SK-N-SH (cell line): ENCODE results near the gene ASH1L. TPM values are rescaled to one million over a fixed set of nuclear protein-coding genes. Genes with fewer than 3 reads are reported as not detected.

Experiments
- CTCF ChIA-PET: fragments of 300-600, 350-600 bp; formaldehyde crosslinking; extraction: SDS; loops from one replicate; lab custom pipeline; 2021; lab: Yijun Ruan, JAX
- POLR2A ChIA-PET: fragments of 350-600 bp; sonication (Branson Sonifier 250); formaldehyde crosslinking; extraction: SDS; loops from one replicate; lab custom pipeline; 2020; ENCODE audit warnings: antibody characterized with exemption, inconsistent platforms; lab: Yijun Ruan, JAX
- DNase-seq: peaks from one replicate; pipeline ENCODE4 v3.0.0; 2012
- H2AFZ ChIP-seq: fragments of 200-600 bp; sonication (generic); 2 replicates; pipeline ENCODE4 v1.8.1; 2016; ENCODE audit warnings: antibody characterized with exemption, mild to moderate bottlenecking, low read depth
- H3F3A ChIP-seq: fragments of 200-600 bp; sonication (generic); replicated peaks from 2 replicates; pipeline ENCODE3; 2016; ENCODE audit warnings: antibody characterized with exemption, mild to moderate bottlenecking; ENCODE audit not compliant: insufficient read depth
- H3K27ac ChIP-seq, 2 experiments: fragments of 200-500 bp in 1 of 2; fragments of 200-600 bp in 1 of 2; sonication (Bioruptor generic) in 1 of 2; sonication (generic), shearing (Covaris generic) in 1 of 2; 2 replicates each; pipeline versions ENCODE4 v1.5.1 to v1.6.1; 2014 to 2016; ENCODE audit warnings: low read depth in 2 of 2, inconsistent platforms in 1 of 2, low read length in 1 of 2, mild to moderate bottlenecking in 1 of 2, mixed read lengths in 1 of 2
- H3K27me3 ChIP-seq: fragments of 200-600 bp; sonication (generic), shearing (Covaris generic); 2 replicates; pipeline ENCODE4 v1.6.1; 2016; ENCODE audit warnings: mixed run types; ENCODE audit not compliant: insufficient read depth
- H3K36me3 ChIP-seq, 2 experiments: fragments of 200-500 bp in 1 of 2; fragments of 200-600 bp in 1 of 2; sonication (Bioruptor generic) in 1 of 2; sonication (generic) in 1 of 2; replicated peaks in 1 of 2; 2 replicates each; pipeline versions ENCODE3 to v1.5.1; 2014 to 2016; ENCODE audit warnings: low read length in 1 of 2, mild to moderate bottlenecking in 1 of 2; ENCODE audit not compliant: insufficient read depth in 2 of 2, control insufficient read depth in 1 of 2
- H3K4me1 ChIP-seq, 2 experiments: fragments of 200-500 bp in 1 of 2; fragments of 200-600 bp in 1 of 2; sonication (Bioruptor generic) in 1 of 2; sonication (generic), shearing (Covaris generic) in 1 of 2; 2 replicates each; pipeline versions ENCODE4 v1.5.1 to v1.6.1; 2014 to 2016; ENCODE audit warnings: low read depth in 1 of 2, low read length in 1 of 2, mixed run types in 1 of 2; ENCODE audit not compliant: insufficient read depth in 2 of 2, control insufficient read depth in 1 of 2
- H3K4me2 ChIP-seq: fragments of 200-600 bp; sonication (generic), shearing (Covaris generic); 2 replicates; pipeline ENCODE4 v1.6.1; 2017; ENCODE audit warnings: mixed run types
- H3K4me3 ChIP-seq, 2 experiments: fragments of 200-500 bp in 1 of 2; fragments of 200-600 bp in 1 of 2; sonication (Bioruptor generic) in 1 of 2; sonication (generic), shearing (Covaris generic) in 1 of 2; 2 replicates each; pipeline versions ENCODE4 v1.5.1 to v1.8.1; 2014 to 2016; ENCODE audit warnings: low read depth in 2 of 2, inconsistent platforms in 1 of 2, low read length in 1 of 2, mild to moderate bottlenecking in 1 of 2, mixed read lengths in 1 of 2, moderate library complexity in 1 of 2
- H3K79me2 ChIP-seq: fragments of 200-600 bp; sonication (generic); 2 replicates; pipeline ENCODE4 v1.8.1; 2017; ENCODE audit warnings: mild to moderate bottlenecking; ENCODE audit not compliant: insufficient read depth
- H3K9ac ChIP-seq: fragments of 200-600 bp; sonication (generic); 2 replicates; pipeline ENCODE4 v1.6.1; 2017; ENCODE audit warnings: mixed run types
- H3K9me2 ChIP-seq: fragments of 200-600 bp; sonication (generic); 2 replicates; pipeline ENCODE4 v1.6.1; 2017; ENCODE audit warnings: mixed run types
- H3K9me3 ChIP-seq: fragments of 200-600 bp; sonication (generic); 2 replicates; pipeline ENCODE4 v1.6.1; 2017; ENCODE audit warnings: mixed run types, mild to moderate bottlenecking, moderate library complexity
- H4K20me1 ChIP-seq: fragments of 200-600 bp; sonication (generic); 2 replicates; pipeline ENCODE4 v1.6.1; 2017; ENCODE audit warnings: mild to moderate bottlenecking, mixed run types; ENCODE audit not compliant: insufficient read depth
- CHD2 ChIP-seq: fragments of 150-350 bp; IDR thresholded peaks from 2 replicates; pipeline ENCODE4 v1.6.1; 2018; ENCODE audit warnings: low read length; ENCODE audit not compliant: partially characterized antibody
- ELF1 ChIP-seq: IDR thresholded peaks from 2 replicates; pipeline ENCODE4 v1.4.0; 2012
- EP300 ChIP-seq, 2 experiments: IDR thresholded peaks; 2 replicates each; pipeline versions ENCODE4 v1.4.0 to v1.6.1; 2012; ENCODE audit warnings: borderline replicate concordance in 1 of 2, low read depth in 1 of 2, low read length in 1 of 2
- FOSL2 ChIP-seq: IDR thresholded peaks from 2 replicates; pipeline ENCODE4 v1.4.0; 2012; ENCODE audit warnings: low read depth, mild to moderate bottlenecking, moderate library complexity, borderline replicate concordance
- FOXM1 ChIP-seq: IDR thresholded peaks from 2 replicates; pipeline ENCODE4 v1.4.0; 2012; ENCODE audit warnings: low read depth, mild to moderate bottlenecking
- GATA2 ChIP-seq: sonication (generic); formaldehyde crosslinking; IDR thresholded peaks from 2 replicates; pipeline ENCODE4 v1.5.0; 2020; ENCODE audit warnings: mild to moderate bottlenecking, missing genetic modification reagents
- JUND ChIP-seq: IDR thresholded peaks from 2 replicates; pipeline ENCODE4 v1.4.0; 2012
- NFIC ChIP-seq: IDR thresholded peaks from 2 replicates; pipeline ENCODE4 v1.4.0; 2012; ENCODE audit warnings: borderline replicate concordance
- NRF1 ChIP-seq: IDR thresholded peaks from 2 replicates; pipeline ENCODE4 v1.6.1; 2012; ENCODE audit warnings: low read depth, mild to moderate bottlenecking, low read length
- RAD21 ChIP-seq: IDR thresholded peaks from 2 replicates; pipeline ENCODE4 v1.6.1; 2012; ENCODE audit warnings: mild to moderate bottlenecking, low read length
- RCOR1 ChIP-seq: fragments of 150-350 bp; IDR thresholded peaks from 2 replicates; pipeline ENCODE4 v1.6.1; 2017; ENCODE audit warnings: antibody characterized with exemption, low read length
- RFX5 ChIP-seq: IDR thresholded peaks from 2 replicates; pipeline ENCODE4 v1.6.1; 2012; ENCODE audit warnings: mild to moderate bottlenecking, improper control_type of control experiment, low read length
- SIN3A ChIP-seq: IDR thresholded peaks from 2 replicates; pipeline ENCODE4 v1.6.1; 2012; ENCODE audit warnings: low read depth, mild to moderate bottlenecking, low read length, moderate library complexity, borderline replicate concordance
- TAF1 ChIP-seq: IDR thresholded peaks from 2 replicates; pipeline ENCODE4 v1.6.1; 2012; ENCODE audit warnings: low read depth, mild to moderate bottlenecking, low read length, moderate library complexity, borderline replicate concordance
- TCF12 ChIP-seq: IDR thresholded peaks from 2 replicates; pipeline ENCODE4 v1.4.0; 2012
- WGBS: methylation state at CpG from one replicate; pipeline ENCODE4 v1.1.6; 2017; ENCODE audit warnings: low lambda C conversion rate; 5-methylcytosine and 5-hydroxymethylcytosine counted together
- polyA plus RNA-seq, 3 experiments: library from polyadenylated mRNA; depleted of rRNA; stranded (reverse); fragments of >200 nt; gene quantifications; 2 replicates each; pipeline ENCODE4 v1.2.3, GENCODE V29; 2012
- TF ChIP-seq, protein P1 (sequence below): IDR thresholded peaks from 2 replicates; pipeline ENCODE4; 2012
- TF ChIP-seq, protein P2 (sequence below): fragments of 150-350 bp; IDR thresholded peaks from 2 replicates; pipeline ENCODE4 v1.6.1; 2016; ENCODE audit warnings: mild to moderate bottlenecking, low read depth, low read length
- TF ChIP-seq, protein P3 (sequence below): IDR thresholded peaks from 2 replicates; pipeline ENCODE4 v1.4.0; 2012; ENCODE audit warnings: low read depth, borderline replicate concordance
- TF ChIP-seq, protein P4 (sequence below): fragments of 150-350 bp; IDR thresholded peaks from 2 replicates; pipeline ENCODE4 v1.6.1; 2017; ENCODE audit warnings: antibody characterized with exemption, low read length, low read depth, borderline replicate concordance
- TF ChIP-seq, protein P5 (sequence below): IDR thresholded peaks from 2 replicates; pipeline ENCODE4 v1.4.0; 2012; ENCODE audit warnings: low read depth, borderline replicate concordance

The ASH1L gene
- polyA plus RNA-seq, 1 of the 3 experiments (the other 2 are of a cell fraction), result 13.4 TPM

DNA sequence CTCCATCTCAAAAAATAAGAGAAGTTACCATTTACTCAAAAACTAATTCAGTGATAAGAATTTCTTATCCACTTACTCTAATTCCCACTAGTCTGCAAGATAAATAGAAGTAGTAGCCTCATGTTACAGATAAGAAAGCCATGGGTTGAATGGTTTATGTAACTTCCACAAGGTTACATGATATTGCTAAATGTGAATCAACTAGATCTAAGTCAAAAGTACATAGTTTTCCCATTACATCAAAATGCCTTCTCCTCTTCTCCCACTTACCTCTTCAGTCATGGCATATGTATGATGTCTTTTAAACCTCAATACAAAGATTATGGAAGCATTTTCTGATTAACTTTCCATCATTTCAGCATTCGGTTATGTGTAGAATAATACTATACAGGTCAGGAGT is 108.5 kb downstream of the ASH1L start:
- no peaks in the 10 kb centered on the region for H4K20me1 ChIP-seq
- no peak overlapping the region for H3K27ac ChIP-seq
- TF ChIP-seq TCF12, result peak; percentile 21; the same call in 1 of the 2 replicates
- TF ChIP-seq CHD2, result no peak
- no peak for TF ChIP-seq RCOR1
- no peaks in the 10 kb centered on the region for H3K27me3 ChIP-seq
- peaks cover 16 to 18% of the 10 kb centered on the region in 2 experiments for H3K4me1 ChIP-seq
- no peaks in the 10 kb centered on the region for H3K9me2 ChIP-seq
- ChIA-PET POLR2A (no interaction called here), CTCF (no interaction called here)
- H3K9me3 ChIP-seq, result no peaks in the 10 kb centered on the region
- peaks cover 10 to 37% of the 10 kb centered on the region in 2 experiments for H3K36me3 ChIP-seq
- peaks cover 17% of the 10 kb centered on the region for H3F3A ChIP-seq
- no peak overlapping the region for H3K4me2 ChIP-seq
- peaks cover 29% of the 10 kb centered on the region; the same call in 1 of the 2 replicates for H3K79me2 ChIP-seq
- DNase-seq, result no peak
- 90% methylated on average over 1 of the region's 1 CpG for WGBS
- no peak overlapping the region for H2AFZ ChIP-seq
- H3K4me3 ChIP-seq, result no peak overlapping the region
- H3K9ac ChIP-seq, result no peak overlapping the region

DNA sequence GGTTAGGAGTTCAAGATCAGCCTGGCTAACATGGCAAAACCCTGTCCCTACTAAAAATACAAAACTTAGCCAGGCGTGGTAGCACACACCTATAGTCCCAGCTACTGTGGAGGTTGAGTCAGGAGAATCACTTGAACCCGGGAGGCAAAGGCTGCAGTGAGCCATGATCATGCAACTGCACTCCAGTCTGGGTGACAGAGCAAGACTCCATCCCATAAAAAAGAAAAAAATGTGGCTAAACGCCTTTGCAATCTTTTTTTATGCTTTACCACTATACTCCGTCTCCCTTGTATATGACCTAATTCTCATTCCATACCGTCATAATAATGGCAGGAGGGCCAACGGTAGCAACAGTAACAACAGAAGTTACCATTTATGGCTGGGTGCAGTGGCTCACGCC is 109.5 kb downstream of the ASH1L start:
- no peak for DNase-seq
- Histone ChIP-seq H3K36me3 (peaks cover 10 to 40% of the 10 kb centered on the region in 2 experiments), H3F3A (peaks cover 17% of the 10 kb centered on the region)
- POLR2A ChIA-PET, result no interaction called here
- no peak for TF ChIP-seq RAD21
- TF ChIP-seq TCF12, result no peak
- TF ChIP-seq FOXM1, result no peak
- no peak for TF ChIP-seq FOSL2
- TF ChIP-seq, protein P1, sequence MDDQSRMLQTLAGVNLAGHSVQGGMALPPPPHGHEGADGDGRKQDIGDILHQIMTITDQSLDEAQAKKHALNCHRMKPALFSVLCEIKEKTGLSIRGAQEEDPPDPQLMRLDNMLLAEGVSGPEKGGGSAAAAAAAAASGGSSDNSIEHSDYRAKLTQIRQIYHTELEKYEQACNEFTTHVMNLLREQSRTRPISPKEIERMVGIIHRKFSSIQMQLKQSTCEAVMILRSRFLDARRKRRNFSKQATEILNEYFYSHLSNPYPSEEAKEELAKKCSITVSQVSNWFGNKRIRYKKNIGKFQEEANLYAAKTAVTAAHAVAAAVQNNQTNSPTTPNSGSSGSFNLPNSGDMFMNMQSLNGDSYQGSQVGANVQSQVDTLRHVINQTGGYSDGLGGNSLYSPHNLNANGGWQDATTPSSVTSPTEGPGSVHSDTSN, result no peak
- no peak for TF ChIP-seq TAF1
- TF ChIP-seq, protein P2, sequence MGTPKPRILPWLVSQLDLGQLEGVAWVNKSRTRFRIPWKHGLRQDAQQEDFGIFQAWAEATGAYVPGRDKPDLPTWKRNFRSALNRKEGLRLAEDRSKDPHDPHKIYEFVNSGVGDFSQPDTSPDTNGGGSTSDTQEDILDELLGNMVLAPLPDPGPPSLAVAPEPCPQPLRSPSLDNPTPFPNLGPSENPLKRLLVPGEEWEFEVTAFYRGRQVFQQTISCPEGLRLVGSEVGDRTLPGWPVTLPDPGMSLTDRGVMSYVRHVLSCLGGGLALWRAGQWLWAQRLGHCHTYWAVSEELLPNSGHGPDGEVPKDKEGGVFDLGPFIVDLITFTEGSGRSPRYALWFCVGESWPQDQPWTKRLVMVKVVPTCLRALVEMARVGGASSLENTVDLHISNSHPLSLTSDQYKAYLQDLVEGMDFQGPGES, result no peak
- TF ChIP-seq ELF1, result no peak
- no peak for TF ChIP-seq RFX5
- TF ChIP-seq NRF1, result no peak
- TF ChIP-seq SIN3A, result no peak
- TF ChIP-seq NFIC, result no peak
- TF ChIP-seq, protein P3, sequence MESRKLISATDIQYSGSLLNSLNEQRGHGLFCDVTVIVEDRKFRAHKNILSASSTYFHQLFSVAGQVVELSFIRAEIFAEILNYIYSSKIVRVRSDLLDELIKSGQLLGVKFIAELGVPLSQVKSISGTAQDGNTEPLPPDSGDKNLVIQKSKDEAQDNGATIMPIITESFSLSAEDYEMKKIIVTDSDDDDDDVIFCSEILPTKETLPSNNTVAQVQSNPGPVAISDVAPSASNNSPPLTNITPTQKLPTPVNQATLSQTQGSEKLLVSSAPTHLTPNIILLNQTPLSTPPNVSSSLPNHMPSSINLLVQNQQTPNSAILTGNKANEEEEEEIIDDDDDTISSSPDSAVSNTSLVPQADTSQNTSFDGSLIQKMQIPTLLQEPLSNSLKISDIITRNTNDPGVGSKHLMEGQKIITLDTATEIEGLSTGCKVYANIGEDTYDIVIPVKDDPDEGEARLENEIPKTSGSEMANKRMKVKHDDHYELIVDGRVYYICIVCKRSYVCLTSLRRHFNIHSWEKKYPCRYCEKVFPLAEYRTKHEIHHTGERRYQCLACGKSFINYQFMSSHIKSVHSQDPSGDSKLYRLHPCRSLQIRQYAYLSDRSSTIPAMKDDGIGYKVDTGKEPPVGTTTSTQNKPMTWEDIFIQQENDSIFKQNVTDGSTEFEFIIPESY, result no peak
- no peak for TF ChIP-seq CHD2
- TF ChIP-seq, protein P4, sequence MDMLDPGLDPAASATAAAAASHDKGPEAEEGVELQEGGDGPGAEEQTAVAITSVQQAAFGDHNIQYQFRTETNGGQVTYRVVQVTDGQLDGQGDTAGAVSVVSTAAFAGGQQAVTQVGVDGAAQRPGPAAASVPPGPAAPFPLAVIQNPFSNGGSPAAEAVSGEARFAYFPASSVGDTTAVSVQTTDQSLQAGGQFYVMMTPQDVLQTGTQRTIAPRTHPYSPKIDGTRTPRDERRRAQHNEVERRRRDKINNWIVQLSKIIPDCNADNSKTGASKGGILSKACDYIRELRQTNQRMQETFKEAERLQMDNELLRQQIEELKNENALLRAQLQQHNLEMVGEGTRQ, result no peak
- TF ChIP-seq JUND, result no peak
- no peak for TF ChIP-seq GATA2 (CRISPR knock-in tag)
- TF ChIP-seq, protein P5, sequence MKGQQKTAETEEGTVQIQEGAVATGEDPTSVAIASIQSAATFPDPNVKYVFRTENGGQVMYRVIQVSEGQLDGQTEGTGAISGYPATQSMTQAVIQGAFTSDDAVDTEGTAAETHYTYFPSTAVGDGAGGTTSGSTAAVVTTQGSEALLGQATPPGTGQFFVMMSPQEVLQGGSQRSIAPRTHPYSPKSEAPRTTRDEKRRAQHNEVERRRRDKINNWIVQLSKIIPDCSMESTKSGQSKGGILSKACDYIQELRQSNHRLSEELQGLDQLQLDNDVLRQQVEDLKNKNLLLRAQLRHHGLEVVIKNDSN, result no peak
- no peak for TF ChIP-seq RCOR1
- TF ChIP-seq EP300 (IDR thresholded peaks at IDR 0.05; ENCODE audit: borderline replicate concordance in 1 of 2, low read depth in 1 of 2, low read length in 1 of 2), result no peak
- TF ChIP-seq, all 33 proteins: peak for 0
- WGBS, result 97% methylated on average over 7 of the region's 7 CpGs
- CTCF ChIA-PET, result no interaction called here
- Histone ChIP-seq H4K20me1 (no peaks in the 10 kb centered on the region), H3K27ac (no peak overlapping the region), H3K4me2 (no peak overlapping the region), H3K79me2 (peaks cover 27% of the 10 kb centered on the region; the same call in 1 of the 2 replicates), H2AFZ (no peak overlapping the region), H3K9me2 (no peaks in the 10 kb centered on the region), H3K4me1 (peaks cover 16 to 18% of the 10 kb centered on the region in 2 experiments), H3K9ac (no peak overlapping the region), H3K4me3 (no peak overlapping the region), H3K27me3 (no peaks in the 10 kb centered on the region), H3K9me3 (no peaks in the 10 kb centered on the region)
